Spleen (tissue), 11 donors: ENCODE data around the gene RBM18. TPM values are rescaled to one million over a fixed set of nuclear protein-coding genes. Genes with fewer than 3 reads are reported as not detected.

Experiments used
- DNase-seq: peaks from one replicate; pipeline ENCODE4 v3.0.0-alpha.2; 2020
- H3K27ac ChIP-seq, 8 donors: fragments of 200-600 bp; sonication (generic) in 7 of 8; 1 replicate in 4 of 8; 2 replicates in 4 of 8; pipeline versions ENCODE4 v1.5.0 to v1.8.0; 2016 to 2021; ENCODE audit warnings: inconsistent platforms in 4 of 8, mild to moderate bottlenecking in 4 of 8, moderate library complexity in 1 of 8
- H3K27me3 ChIP-seq, 7 donors: fragments of 200-600 bp; sonication (generic) in 6 of 7; replicated peaks in 1 of 7; 1 replicate in 4 of 7; 2 replicates in 3 of 7; pipeline versions ENCODE4 v1.5.0 to v1.8.0; 2016 to 2021; ENCODE audit warnings: inconsistent platforms in 3 of 7, mild to moderate bottlenecking in 1 of 7
- H3K36me3 ChIP-seq, 6 donors: fragments of 200-600 bp; sonication (generic) in 5 of 6; 1 replicate in 4 of 6; 2 replicates in 2 of 6; pipeline versions ENCODE4 v1.5.0 to v1.8.0; 2016 to 2021; ENCODE audit warnings: inconsistent platforms in 2 of 6
- H3K4me1 ChIP-seq, 6 donors: fragments of 200-600 bp; sonication (generic) in 5 of 6; 1 replicate in 3 of 6; 2 replicates in 3 of 6; pipeline versions ENCODE4 v1.5.0 to v1.8.0; 2016 to 2021; ENCODE audit warnings: inconsistent platforms in 3 of 6
- H3K4me3 ChIP-seq, 8 donors: fragments of 200-600 bp; sonication (generic) in 7 of 8; 1 replicate in 4 of 8; 2 replicates in 4 of 8; pipeline versions ENCODE4 v1.5.0 to v1.8.0; 2016 to 2021; ENCODE audit warnings: inconsistent platforms in 4 of 8, mild to moderate bottlenecking in 4 of 8, moderate library complexity in 2 of 8
- H3K9me3 ChIP-seq, 8 donors: fragments of 200-600 bp; sonication (generic) in 7 of 8; 1 replicate in 4 of 8; 2 replicates in 4 of 8; pipeline versions ENCODE4 v1.5.0 to v1.8.0; 2016 to 2021; ENCODE audit warnings: inconsistent platforms in 4 of 8
- POLR2A ChIP-seq, 3 donors: fragments of 450-650 bp; IDR thresholded peaks; one replicate each; pipeline ENCODE4 v1.5.1; 2017; ENCODE audit warnings: antibody characterized with exemption in 3 of 3, mild to moderate bottlenecking in 1 of 3
- POLR2AphosphoS5 ChIP-seq, 3 donors: sonication (generic); formaldehyde crosslinking; IDR thresholded peaks; one replicate each; pipeline ENCODE4 v1.5.1; 2017; ENCODE audit warnings: antibody characterized with exemption in 3 of 3
- WGBS, 5 donors: extraction: QIAGEN DNeasy Blood & Tissue Kit in 3 of 5; methylation state at CpG; one replicate each; pipeline versions ENCODE4 v1.1.5 to v1.1.7; 2013 to 2018; 5-methylcytosine and 5-hydroxymethylcytosine counted together
- intact Hi-C: fragments of 100-400 bp; cut with DNase I; formaldehyde crosslinking; loops from one replicate; pipeline ENCODE4 v1.15.0; 2023; ENCODE audit warnings: low total_unique reads
- polyA plus RNA-seq, 3 donors: library from polyadenylated mRNA; stranded (reverse); fragments of 200-250 nt; gene quantifications; one replicate each; pipeline ENCODE4 v1.2.1, GENCODE V29; 2013
- total RNA-seq, 7 donors: library from RNA; depleted of rRNA in 3 of 7; stranded (reverse); fragments of >200 nt in 3 of 7; fragmentation: NEBNext Ultra II Directional in 4 of 7; extraction: Animal tissue kit (Norgen Biotek cat#: 25700) in 4 of 7; gene quantifications; one replicate each; pipeline versions ENCODE4 v1.1.0 to v1.2.1, GENCODE V29; 2016 to 2021
- TF ChIP-seq, protein P1 (sequence below), 11 experiments: fragments of 200-600 bp in 7 of 11; fragments of 450-650 bp in 4 of 11; sonication (generic) in 4 of 11; IDR thresholded peaks in 8 of 11; conservative IDR thresholded peaks in 3 of 11; 1 replicate in 7 of 11; 2 replicates in 4 of 11; pipeline versions ENCODE4 v1.4.0 to v1.8.0; 2016 to 2021; ENCODE audit warnings: antibody characterized with exemption in 11 of 11, inconsistent platforms in 4 of 11, mild to moderate bottlenecking in 1 of 11
- donor health status: healthy with polysubstance abuse.
- donor health status: DM: no; HTN: no; CAD: no; lungs with moderate emphysema.
- donor health status: DM: no; HTN: no; CAD: no.
- donor health status: Bipolar disorder and iron deficiency.
- donor health status: healthy.
- donor health status: DM: no; HTN: no; CAD: no.
- donor health status: DM: yes; HTN: yes; CAD: no.

RBM18 gene
- total and polyA plus RNA-seq, 10 donors, result 4.2 to 21.5 (median 11.2) TPM

DNA sequence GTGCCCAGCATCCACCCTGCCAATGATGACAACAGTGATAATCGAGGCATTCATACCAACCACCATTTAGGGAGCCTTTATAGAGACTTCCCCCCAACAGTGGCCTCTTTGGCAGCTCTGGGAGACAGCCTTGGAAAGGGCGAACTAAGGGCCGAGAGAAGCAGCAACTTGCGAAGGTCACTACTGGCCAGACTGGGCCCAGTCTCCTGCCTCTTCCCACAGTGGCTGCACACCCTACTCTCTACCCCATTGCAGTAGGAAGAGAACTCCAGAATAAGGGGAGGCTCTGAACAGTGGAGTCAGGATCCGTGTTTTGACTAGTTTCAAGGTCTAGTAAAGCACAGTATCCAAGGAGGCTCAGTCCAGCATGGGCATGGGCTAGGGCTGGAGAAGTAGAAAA is 41.2 kb downstream of the RBM18 start:
- H3K27ac ChIP-seq, result no peak overlapping the region
- TF ChIP-seq POLR2A (IDR thresholded peaks at IDR 0.05) (no peak), POLR2AphosphoS5 (IDR thresholded peaks at IDR 0.05) (no peak)
- TF ChIP-seq, protein P1, sequence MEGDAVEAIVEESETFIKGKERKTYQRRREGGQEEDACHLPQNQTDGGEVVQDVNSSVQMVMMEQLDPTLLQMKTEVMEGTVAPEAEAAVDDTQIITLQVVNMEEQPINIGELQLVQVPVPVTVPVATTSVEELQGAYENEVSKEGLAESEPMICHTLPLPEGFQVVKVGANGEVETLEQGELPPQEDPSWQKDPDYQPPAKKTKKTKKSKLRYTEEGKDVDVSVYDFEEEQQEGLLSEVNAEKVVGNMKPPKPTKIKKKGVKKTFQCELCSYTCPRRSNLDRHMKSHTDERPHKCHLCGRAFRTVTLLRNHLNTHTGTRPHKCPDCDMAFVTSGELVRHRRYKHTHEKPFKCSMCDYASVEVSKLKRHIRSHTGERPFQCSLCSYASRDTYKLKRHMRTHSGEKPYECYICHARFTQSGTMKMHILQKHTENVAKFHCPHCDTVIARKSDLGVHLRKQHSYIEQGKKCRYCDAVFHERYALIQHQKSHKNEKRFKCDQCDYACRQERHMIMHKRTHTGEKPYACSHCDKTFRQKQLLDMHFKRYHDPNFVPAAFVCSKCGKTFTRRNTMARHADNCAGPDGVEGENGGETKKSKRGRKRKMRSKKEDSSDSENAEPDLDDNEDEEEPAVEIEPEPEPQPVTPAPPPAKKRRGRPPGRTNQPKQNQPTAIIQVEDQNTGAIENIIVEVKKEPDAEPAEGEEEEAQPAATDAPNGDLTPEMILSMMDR (IDR thresholded peaks at IDR 0.05 in 8 of 11, conservative IDR thresholded peaks at IDR 0.05 in 3 of 11), result no peak
- peaks cover 4 to 100% (median 64%) of the 10 kb centered on the region in 7 donors for H3K27me3 ChIP-seq
- DNase-seq, result no peak
- H3K4me3 ChIP-seq, result no peak overlapping the region
- WGBS, 5 donors, result 79 to 91% (median 90%) methylated on average over 5 of the region's 5 CpGs
- H3K4me1 ChIP-seq, result peaks cover 16 to 57% (median 39%) of the 10 kb centered on the region in 6 donors
- no peaks in the 10 kb centered on the region for H3K36me3 ChIP-seq
- intact Hi-C loops, result no loop called here
- H3K9me3 ChIP-seq, result no peaks in the 10 kb centered on the region

DNA sequence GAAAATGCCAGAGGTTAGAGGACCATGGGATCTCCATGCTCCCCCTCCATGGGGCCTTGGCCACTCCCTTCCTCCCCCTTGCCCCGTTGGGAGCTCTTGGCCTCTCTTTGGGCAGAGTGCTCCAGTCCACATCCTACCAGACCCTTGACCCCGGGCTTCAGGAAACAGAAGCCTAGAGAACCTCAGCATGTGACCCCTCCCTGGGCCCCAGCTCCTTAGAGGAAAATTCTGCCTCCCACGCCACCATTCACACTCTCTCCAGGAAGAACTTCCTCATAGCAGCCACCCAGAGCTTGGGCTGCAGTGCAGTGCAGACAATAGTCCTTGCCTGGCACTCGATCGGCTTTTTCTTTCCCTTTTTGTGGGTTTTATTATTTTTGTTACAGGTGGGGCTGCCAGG is 41.8 kb downstream of the RBM18 start:
- DNase-seq, result no peak
- Histone ChIP-seq H3K4me1 (peaks cover 12 to 52% (median 34%) of the 10 kb centered on the region in 6 donors), H3K27ac (no peak overlapping the region), H3K36me3 (no peaks in the 10 kb centered on the region), H3K9me3 (no peaks in the 10 kb centered on the region), H3K27me3 (peaks cover 4 to 100% (median 64%) of the 10 kb centered on the region in 7 donors), H3K4me3 (no peak overlapping the region)
- intact Hi-C loops, result no loop called here
- WGBS, 5 donors, result 12 to 21% (median 15%) methylated on average over 5 of the region's 5 CpGs
- TF ChIP-seq, protein P1 (IDR thresholded peaks at IDR 0.05 in 8 of 11, conservative IDR thresholded peaks at IDR 0.05 in 3 of 11), result no peak
- TF ChIP-seq POLR2A (IDR thresholded peaks at IDR 0.05) (no peak), POLR2AphosphoS5 (IDR thresholded peaks at IDR 0.05) (no peak)

DNA sequence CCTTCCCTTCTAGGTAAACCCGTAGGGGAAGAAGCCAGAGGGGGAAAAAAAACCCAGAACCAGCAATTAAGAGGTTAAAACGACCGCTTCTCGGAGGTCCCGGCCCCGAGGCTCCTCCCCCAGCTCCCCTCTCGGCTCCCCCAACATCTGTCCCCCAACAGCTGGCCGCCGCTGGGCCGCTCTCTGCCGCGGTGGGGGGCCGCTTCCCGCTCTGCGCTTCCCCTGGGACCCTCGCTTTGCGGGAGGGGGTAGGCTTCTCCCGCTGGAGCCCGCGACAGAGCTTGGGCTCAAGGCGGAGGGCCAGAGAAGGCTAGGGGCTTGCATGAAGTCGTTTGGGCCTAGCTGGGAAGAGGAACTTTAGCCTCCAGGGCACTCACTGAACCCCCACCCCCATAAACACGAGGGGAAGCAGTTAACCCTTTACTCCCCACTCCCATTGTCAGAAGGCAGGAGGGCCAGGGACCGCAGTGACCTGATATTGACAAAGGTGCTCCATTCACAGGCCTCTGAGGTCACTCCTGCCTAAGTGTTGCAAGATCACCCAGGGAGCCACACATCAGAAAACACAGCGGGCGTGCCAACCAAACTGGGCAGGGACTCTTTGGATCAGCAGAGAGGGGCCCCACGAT is 43.3 kb downstream of the RBM18 start:
- TF ChIP-seq POLR2A (IDR thresholded peaks at IDR 0.05) (no peak), POLR2AphosphoS5 (IDR thresholded peaks at IDR 0.05) (no peak)
- TF ChIP-seq, protein P1 (IDR thresholded peaks at IDR 0.05 in 8 of 11, conservative IDR thresholded peaks at IDR 0.05 in 3 of 11), result no peak
- intact Hi-C loops, result no loop called here
- Histone ChIP-seq H3K4me3 (no peak overlapping the region), H3K27ac (no peak overlapping the region), H3K36me3 (no peaks in the 10 kb centered on the region), H3K9me3 (no peaks in the 10 kb centered on the region), H3K4me1 (peaks cover 12 to 37% (median 26%) of the 10 kb centered on the region in 6 donors), H3K27me3 (peaks cover 0 to 100% (median 62%) of the 10 kb centered on the region in 7 donors)
- WGBS, 5 donors, result 23 to 32% (median 30%) methylated on average over 20 to 27 of the region's 27 CpGs
- no peak for DNase-seq

DNA sequence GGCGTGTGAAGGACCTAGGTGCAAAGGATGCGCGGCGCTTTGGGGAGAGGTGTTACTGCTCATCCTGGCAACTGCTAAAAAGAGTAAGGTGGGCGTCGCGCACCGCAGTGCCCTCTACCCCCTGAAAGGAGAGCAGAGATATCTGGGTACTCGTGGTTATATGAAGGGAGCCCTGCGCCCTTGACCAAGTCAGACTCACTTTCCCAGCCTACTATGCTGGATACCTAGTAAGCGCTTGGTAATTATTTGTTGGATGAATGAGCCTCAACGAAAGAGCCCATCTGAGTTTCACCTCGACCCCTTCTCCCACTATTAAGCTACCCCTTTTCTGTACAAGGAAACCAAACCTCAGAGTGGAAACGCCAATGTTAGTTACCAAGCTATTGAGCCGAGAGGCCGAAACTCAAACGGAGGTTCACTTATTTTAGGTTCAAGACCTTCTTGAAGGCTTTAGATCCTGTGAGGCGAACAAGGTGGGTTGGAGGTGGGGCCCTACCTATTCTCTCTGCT is 43.9 kb downstream of the RBM18 start:
- 55 to 65% (median 56%) methylated on average over 11 to 18 of the region's 18 CpGs for WGBS, 5 donors
- H3K9me3 ChIP-seq, result no peaks in the 10 kb centered on the region
- peaks cover 0 to 100% (median 64%) of the 10 kb centered on the region in 7 donors for H3K27me3 ChIP-seq
- intact Hi-C loops, result no loop called here
- TF ChIP-seq, protein P1 (IDR thresholded peaks at IDR 0.05 in 8 of 11, conservative IDR thresholded peaks at IDR 0.05 in 3 of 11), result no peak
- no peak for DNase-seq
- peaks cover 12 to 32% (median 23%) of the 10 kb centered on the region in 6 donors for H3K4me1 ChIP-seq
- no peaks in the 10 kb centered on the region for H3K36me3 ChIP-seq
- no peak overlapping the region for H3K27ac ChIP-seq
- H3K4me3 ChIP-seq, result peak overlapping the region in 1 of 8 donors; percentile 61
